T-helper 17 cell (primary cell): ENCODE measurements around the gene RTN4IP1. TPM values are rescaled to one million over a fixed set of nuclear protein-coding genes. Genes with fewer than 3 reads are reported as not detected.
"Not testable (repeated sequence)": the region's sequence is repeated elsewhere in the genome, so short reads cannot be mapped to it uniquely, and the experiment has no call there.

ENCODE experiments used
- ATAC-seq: fragments of 150-1000 bp; cut with Tn5 transposase; 2 replicates; pipeline ENCODE4 v1.10.0; 2021; ENCODE audit warnings: mild to moderate bottlenecking, moderate library complexity
- DNase-seq, 3 donors: peaks; one replicate each; pipeline versions ENCODE4 v3.0.0 to v3.0.0-alpha.2; 2020 to 2021
- H3K9me3 ChIP-seq: one replicate; pipeline ENCODE4 v1.7.0; 2013; ENCODE audit warnings: low read length, mild to moderate bottlenecking; ENCODE audit not compliant: control insufficient read depth, poor library complexity, severe bottlenecking
- H3K27ac Mint-ChIP-seq: one replicate; pipeline ENCODE4 v1.8.0; 2022; ENCODE audit warnings: mild to moderate bottlenecking, moderate library complexity, mixed read lengths
- H3K27me3 Mint-ChIP-seq: one replicate; pipeline ENCODE4 v1.8.0; 2022; ENCODE audit warnings: mixed read lengths
- H3K36me3 Mint-ChIP-seq: one replicate; pipeline ENCODE4 v1.8.0; 2022; ENCODE audit warnings: low read depth, mixed read lengths
- H3K4me1 Mint-ChIP-seq: one replicate; pipeline ENCODE4 v1.8.0; 2022; ENCODE audit warnings: mild to moderate bottlenecking, mixed read lengths
- H3K4me3 Mint-ChIP-seq: one replicate; pipeline ENCODE4 v1.8.0; 2022; ENCODE audit warnings: mild to moderate bottlenecking, moderate library complexity, mixed read lengths
- total RNA-seq, 4 donors: library from RNA in 2 of 4; stranded (reverse) in 2 of 4; gene quantifications; one replicate each; pipeline ENCODE4 v1.2.3 and lab custom pipeline; 2022 to 2026

Gene RTN4IP1
- total RNA-seq, 2 donors from 2014 or later: 3.1 to 5.4 TPM

- no peaks in the 10 kb centered on the region for H3K9me3 ChIP-seq
- ATAC-seq (no peak), DNase-seq (no peak)
- H3K4me1 Mint-ChIP-seq: peaks cover 21% of the 10 kb centered on the region
- H3K36me3 Mint-ChIP-seq: peaks cover 6% of the 10 kb centered on the region
- H3K27me3 Mint-ChIP-seq: no peaks in the 10 kb centered on the region
- no peak overlapping the region for H3K27ac Mint-ChIP-seq
- H3K4me3 Mint-ChIP-seq: no peak overlapping the region
These were observed 13.2 kb upstream of the RTN4IP1 start for GRCh38 chr6:106642476-106642875.

DNA sequence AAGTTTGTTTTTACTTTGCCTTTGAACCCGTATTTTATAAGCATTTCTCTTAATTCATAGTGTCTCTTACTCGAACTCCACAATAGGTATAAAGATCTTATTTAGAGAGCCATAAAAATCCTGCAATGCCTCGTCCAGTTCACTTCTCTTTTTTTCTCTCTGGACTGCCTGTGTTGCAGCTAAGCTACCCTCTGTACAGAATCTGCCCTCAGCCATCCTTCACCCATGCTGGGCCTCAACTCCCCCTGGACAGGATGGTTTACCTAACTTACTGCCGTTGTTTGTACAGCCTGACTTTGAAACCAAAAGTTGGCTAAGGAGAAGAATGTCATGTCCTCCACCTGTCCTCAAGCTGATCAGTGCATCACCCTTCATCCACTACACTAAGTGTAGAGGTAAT is 10.5 kb upstream of the RTN4IP1 start:
- DNase-seq: no peak
- H3K36me3 Mint-ChIP-seq: peaks cover 9% of the 10 kb centered on the region
- no peaks in the 10 kb centered on the region for H3K27me3 Mint-ChIP-seq
- H3K27ac Mint-ChIP-seq: no peak overlapping the region
- H3K9me3 ChIP-seq: no peaks in the 10 kb centered on the region
- peak overlapping the region; percentile 56 for H3K4me3 Mint-ChIP-seq
- ATAC-seq: no peak
- peaks cover 32% of the 10 kb centered on the region for H3K4me1 Mint-ChIP-seq

DNA sequence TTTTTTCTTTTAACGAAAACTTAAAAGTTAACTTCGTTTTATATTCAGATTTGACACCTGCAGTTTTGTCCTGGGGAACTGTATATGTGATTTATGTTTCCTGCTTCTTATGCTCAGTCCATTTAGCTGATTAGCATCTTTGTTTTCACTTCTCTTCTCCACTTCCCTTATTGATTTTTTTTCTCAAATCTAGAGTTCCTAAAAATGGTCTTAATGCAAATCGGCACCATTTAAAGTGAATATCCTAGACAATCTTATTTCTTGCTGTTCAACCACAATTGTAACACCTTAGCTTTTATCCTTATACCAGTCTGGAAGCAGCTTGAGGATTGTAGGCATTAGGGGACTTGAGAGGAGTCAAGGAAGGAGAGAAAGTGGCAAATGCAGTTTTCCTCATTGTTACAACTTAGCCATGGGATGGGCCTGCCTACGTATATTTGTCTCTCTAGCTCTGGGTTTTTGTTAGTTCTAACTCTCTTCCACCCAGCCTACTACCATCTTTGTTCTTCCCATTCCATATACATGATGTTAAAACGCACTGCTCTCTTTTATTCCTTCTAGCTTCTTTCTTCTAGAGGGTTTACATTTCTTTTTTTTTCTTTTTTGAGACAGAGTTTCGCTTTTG is 8.5 kb upstream of the RTN4IP1 start:
- peak overlapping the region; percentile 91 for H3K27ac Mint-ChIP-seq
- DNase-seq (no peak), ATAC-seq (peak; percentile 48)
- H3K4me1 Mint-ChIP-seq: peaks cover 41% of the 10 kb centered on the region
- no peaks in the 10 kb centered on the region for H3K9me3 ChIP-seq
- no peaks in the 10 kb centered on the region for H3K27me3 Mint-ChIP-seq
- no peak overlapping the region for H3K4me3 Mint-ChIP-seq
- H3K36me3 Mint-ChIP-seq: peaks cover 6% of the 10 kb centered on the region

DNA sequence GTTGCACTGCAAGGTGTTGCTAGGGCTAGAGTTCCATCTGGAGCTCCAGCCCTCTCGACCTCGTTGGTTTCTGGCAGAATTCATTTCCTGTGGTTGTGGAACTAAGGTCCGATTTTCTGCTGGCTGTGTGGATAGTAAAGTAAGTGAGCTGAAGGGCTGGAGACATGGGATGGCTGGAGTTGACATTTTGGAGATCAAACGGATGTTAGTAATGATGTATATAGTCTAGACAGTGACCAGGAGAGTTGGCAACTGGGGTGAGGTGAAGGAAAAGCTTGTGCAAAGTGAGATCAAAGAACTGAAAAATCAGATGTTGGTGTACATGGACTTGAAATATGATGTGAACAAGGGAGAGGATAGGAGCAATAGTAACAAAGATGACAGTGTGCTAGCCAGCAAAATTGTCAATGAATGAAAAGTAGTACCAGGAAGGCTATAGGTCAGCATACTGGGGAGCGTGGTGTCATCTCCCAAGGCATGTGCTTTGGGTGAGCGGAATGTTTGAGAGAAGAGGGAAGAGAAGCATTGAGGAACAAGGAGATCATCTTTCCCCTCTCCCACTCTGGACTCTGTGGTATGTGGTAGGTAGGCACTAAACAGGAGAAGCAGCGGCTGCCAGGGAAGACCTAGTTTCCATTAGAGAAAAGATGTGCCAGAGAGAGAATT is 7.9 kb upstream of the RTN4IP1 start:
- peak overlapping the region; percentile 91 for H3K27ac Mint-ChIP-seq
- H3K27me3 Mint-ChIP-seq: no peaks in the 10 kb centered on the region
- no peak for ATAC-seq
- DNase-seq: no peak
- H3K36me3 Mint-ChIP-seq: peaks cover 2% of the 10 kb centered on the region
- H3K4me3 Mint-ChIP-seq: peak overlapping the region; percentile 78
- H3K9me3 ChIP-seq: no peaks in the 10 kb centered on the region
- peaks cover 43% of the 10 kb centered on the region for H3K4me1 Mint-ChIP-seq

- H3K27ac Mint-ChIP-seq: no peak overlapping the region
- ATAC-seq (no peak), DNase-seq (no peak)
- H3K4me1 Mint-ChIP-seq: peaks cover 47% of the 10 kb centered on the region
- H3K4me3 Mint-ChIP-seq: peak overlapping the region; percentile 34
- H3K27me3 Mint-ChIP-seq: no peaks in the 10 kb centered on the region
- H3K9me3 ChIP-seq: no peaks in the 10 kb centered on the region
- H3K36me3 Mint-ChIP-seq: peaks cover 2% of the 10 kb centered on the region
These were observed 5.3 kb upstream of the RTN4IP1 start for GRCh38 chr6:106634565-106634964.

DNA sequence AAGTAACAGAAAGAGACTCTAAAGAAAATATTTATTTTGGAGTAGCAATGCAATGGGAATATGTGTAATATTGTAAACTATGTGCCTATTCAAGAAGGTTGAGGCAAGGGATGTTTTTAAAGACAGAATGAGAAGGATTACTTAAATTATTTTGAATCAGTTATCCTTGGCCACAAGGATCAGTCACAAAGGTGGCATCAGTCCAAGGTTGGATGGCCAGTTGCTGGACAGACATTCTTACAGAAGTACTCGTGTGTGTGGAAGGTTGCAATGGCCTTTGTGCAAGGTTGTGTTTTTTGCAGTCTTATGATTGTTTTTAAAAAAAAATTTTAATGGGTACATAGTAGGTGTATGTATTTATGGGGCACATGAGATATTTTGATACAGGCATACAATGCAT is 2.0 kb upstream of the RTN4IP1 start:
- Mint-ChIP-seq H3K27ac (no peak overlapping the region), H3K36me3 (no peaks in the 10 kb centered on the region), H3K27me3 (no peaks in the 10 kb centered on the region), H3K4me3 (no peak overlapping the region), H3K4me1 (peaks cover 30% of the 10 kb centered on the region)
- DNase-seq: no peak
- no peak for ATAC-seq
- no peaks in the 10 kb centered on the region for H3K9me3 ChIP-seq

GRCh38 chr6:106630366-106630765 is 1.1 kb upstream of the RTN4IP1 start:
- no peaks in the 10 kb centered on the region for H3K36me3 Mint-ChIP-seq
- no peak for DNase-seq
- peaks cover 30% of the 10 kb centered on the region for H3K4me1 Mint-ChIP-seq
- peak overlapping the region; percentile 98 for H3K4me3 Mint-ChIP-seq
- no peak for ATAC-seq
- H3K27ac Mint-ChIP-seq: peak overlapping the region; percentile 97
- H3K9me3 ChIP-seq: no peaks in the 10 kb centered on the region
- no peaks in the 10 kb centered on the region for H3K27me3 Mint-ChIP-seq

DNA sequence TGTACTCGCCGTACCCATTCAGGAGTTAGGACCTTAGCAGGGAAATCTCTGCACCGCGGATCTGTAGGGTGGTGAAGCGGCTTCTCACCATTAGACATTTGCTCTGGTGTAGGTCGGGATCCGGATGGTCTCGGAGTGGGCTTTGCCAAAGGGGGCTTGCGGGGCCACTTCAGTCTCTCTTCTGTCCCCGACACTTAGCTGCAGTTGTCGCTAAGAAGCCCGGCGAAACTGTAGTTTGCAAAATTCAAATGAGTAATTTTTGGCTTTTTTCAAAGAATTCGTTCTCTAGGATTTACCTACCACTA is 513 bp upstream of the RTN4IP1 start:
- no peaks in the 10 kb centered on the region for H3K9me3 ChIP-seq
- Mint-ChIP-seq H3K36me3 (no peaks in the 10 kb centered on the region), H3K4me3 (peak overlapping the region; percentile 98), H3K27ac (peak overlapping the region; percentile 97), H3K27me3 (no peaks in the 10 kb centered on the region), H3K4me1 (peaks cover 25% of the 10 kb centered on the region)
- DNase-seq (no peak), ATAC-seq (no peak)

- Mint-ChIP-seq H3K27me3 (no peaks in the 10 kb centered on the region), H3K36me3 (no peaks in the 10 kb centered on the region), H3K4me1 (peaks cover 16% of the 10 kb centered on the region), H3K4me3 (peak overlapping the region; percentile 98), H3K27ac (peak overlapping the region; percentile 97)
- H3K9me3 ChIP-seq: no peaks in the 10 kb centered on the region
- DNase-seq (no peak), ATAC-seq (peak; percentile 2)
These were observed 618 bp downstream of the RTN4IP1 start for GRCh38 chr6:106628658-106629102.

DNA sequence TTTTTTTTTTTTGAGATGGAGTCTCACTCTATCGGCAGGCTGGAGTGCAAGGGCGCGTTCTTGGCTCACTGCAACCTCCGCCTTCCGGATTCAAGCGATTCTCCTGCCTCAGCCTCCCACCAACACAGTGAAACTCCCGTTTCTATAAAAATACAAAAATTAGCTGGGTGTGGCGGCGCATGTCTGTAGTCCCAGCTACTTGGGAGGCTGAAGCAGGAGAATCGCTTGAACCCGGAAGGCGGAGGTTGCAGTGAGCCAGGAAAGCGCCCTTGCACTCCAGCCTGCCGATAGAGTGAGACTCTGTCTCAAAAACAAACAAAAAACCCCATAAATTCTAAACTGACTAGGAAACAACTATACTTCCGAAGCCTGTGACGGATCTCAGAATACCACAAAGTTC is 1.5 kb downstream of the RTN4IP1 start:
- not testable (repeated sequence) for H3K27me3 Mint-ChIP-seq, H3K36me3 Mint-ChIP-seq, H3K4me3 Mint-ChIP-seq, ATAC-seq, H3K9me3 ChIP-seq, DNase-seq
- H3K4me1 Mint-ChIP-seq: peaks cover 16% of the 10 kb centered on the region
- H3K27ac Mint-ChIP-seq: peak overlapping the region; percentile 97

DNA sequence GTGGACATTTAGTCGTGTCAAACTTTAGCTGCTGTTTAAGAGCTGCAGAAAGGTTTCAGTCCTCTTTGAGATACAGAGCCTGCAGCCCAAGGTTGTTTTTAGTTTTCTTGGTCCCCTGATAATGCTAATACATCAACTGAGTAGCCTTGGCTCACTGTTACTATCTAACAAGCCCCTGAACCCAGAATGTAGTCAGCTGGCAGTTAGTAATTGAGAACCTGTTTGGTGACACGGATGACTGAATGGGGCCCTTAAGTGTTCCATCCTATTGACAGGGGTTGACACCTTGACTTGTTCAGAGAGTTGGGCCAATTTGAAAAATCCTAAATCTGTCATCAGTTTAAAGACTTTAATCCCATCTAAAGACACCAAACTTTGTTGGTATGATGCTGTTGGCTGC is 2.8 kb downstream of the RTN4IP1 start:
- Mint-ChIP-seq H3K27ac (no peak overlapping the region), H3K4me3 (no peak overlapping the region), H3K36me3 (peaks cover 2% of the 10 kb centered on the region), H3K4me1 (peaks cover 10% of the 10 kb centered on the region), H3K27me3 (no peaks in the 10 kb centered on the region)
- no peaks in the 10 kb centered on the region for H3K9me3 ChIP-seq
- ATAC-seq (no peak), DNase-seq (no peak)

DNA sequence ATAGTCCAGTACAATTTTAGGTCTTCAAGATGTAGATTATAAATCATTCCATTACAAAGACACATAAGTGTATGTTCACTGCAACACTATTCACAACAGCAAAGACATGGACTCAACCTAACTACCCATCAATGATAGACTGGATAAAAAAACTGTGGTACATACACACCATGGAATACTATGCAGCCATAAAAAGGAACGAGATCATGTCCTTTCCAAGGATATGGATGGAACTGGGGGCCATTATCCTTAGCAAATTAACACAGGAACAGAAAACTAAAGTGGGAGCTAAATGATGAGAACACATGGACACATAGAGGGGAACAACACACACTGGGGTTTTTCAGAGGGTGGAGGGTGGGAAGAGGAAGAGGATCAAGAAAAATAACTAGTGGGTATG is 6.3 kb downstream of the RTN4IP1 start:
- Mint-ChIP-seq H3K27me3 (no peaks in the 10 kb centered on the region), H3K27ac (no peak overlapping the region), H3K4me1 (no peaks in the 10 kb centered on the region), H3K4me3 (no peak overlapping the region), H3K36me3 (peaks cover 2% of the 10 kb centered on the region)
- no peaks in the 10 kb centered on the region for H3K9me3 ChIP-seq
- DNase-seq (no peak), ATAC-seq (no peak)

- ATAC-seq (no peak), DNase-seq (no peak)
- H3K9me3 ChIP-seq: no peaks in the 10 kb centered on the region
- peaks cover under 1% of the 10 kb centered on the region for H3K4me1 Mint-ChIP-seq
- no peaks in the 10 kb centered on the region for H3K27me3 Mint-ChIP-seq
- H3K36me3 Mint-ChIP-seq: peaks cover 2% of the 10 kb centered on the region
- no peak overlapping the region for H3K4me3 Mint-ChIP-seq
- no peak overlapping the region for H3K27ac Mint-ChIP-seq
These were observed 6.9 kb downstream of the RTN4IP1 start for GRCh38 chr6:106622412-106622811.
